Body of pancreas (tissue), 4 donors: ENCODE results near the gene ZNF816. TPM values are rescaled to one million over a fixed set of nuclear protein-coding genes. Genes with fewer than 3 reads are reported as not detected.
"Not testable (repeated sequence)": the region's sequence is repeated elsewhere in the genome, so short reads cannot be mapped to it uniquely, and the experiment has no call there.

Experiments used
- ATAC-seq: fragments of 150-250 bp; one replicate; pipeline ENCODE4 v1.9.1; 2016
- DNase-seq, 4 donors: peaks; one replicate each; pipeline ENCODE4 v3.0.0-alpha.2; 2019
- H3K27ac ChIP-seq, 4 donors: fragments of 200-600 bp; sonication (generic); 1 replicate in 3 of 4; 2 replicates in 1 of 4; pipeline versions ENCODE4 v1.5.1 to v1.6.1; 2016 to 2019; ENCODE audit warnings: mild to moderate bottlenecking in 1 of 4, mixed read lengths in 1 of 4, moderate library complexity in 1 of 4
- H3K27me3 ChIP-seq, 2 donors: fragments of 200-600 bp; sonication (generic); one replicate each; pipeline ENCODE4 v1.6.0; 2016; ENCODE audit warnings: mild to moderate bottlenecking in 1 of 2
- H3K36me3 ChIP-seq, 2 donors: fragments of 200-600 bp; sonication (generic); replicated peaks in 1 of 2; 2 replicates each; pipeline ENCODE4 v1.5.1; 2016; ENCODE audit warnings: low read depth in 2 of 2; ENCODE audit not compliant: insufficient read depth in 1 of 2
- H3K4me1 ChIP-seq: fragments of 200-600 bp; sonication (generic); one replicate; pipeline ENCODE4 v1.6.0; 2016
- H3K4me3 ChIP-seq, 2 donors: fragments of 200-600 bp; sonication (generic); 1 replicate in 1 of 2; 2 replicates in 1 of 2; pipeline ENCODE4 v1.5.1; 2016 to 2019
- H3K9me3 ChIP-seq, 3 donors: fragments of 200-600 bp; sonication (generic); 1 replicate in 2 of 3; 2 replicates in 1 of 3; pipeline ENCODE4 v1.5.1; 2016
- POLR2A ChIP-seq, 3 donors: fragments of 450-650 bp; IDR thresholded peaks; one replicate each; pipeline ENCODE4 v1.6.1; 2016; ENCODE audit warnings: antibody characterized with exemption in 3 of 3, mild to moderate bottlenecking in 2 of 3
- WGBS, 2 donors: methylation state at CpG; one replicate each; pipeline ENCODE4 v1.1.5; 2017; 5-methylcytosine and 5-hydroxymethylcytosine counted together
- intact Hi-C: fragments of 100-400 bp; cut with DNase I; formaldehyde crosslinking; loops from one replicate; pipeline ENCODE4 v1.15.1; 2023
- total RNA-seq, 2 donors: library from RNA; depleted of rRNA; stranded (reverse); fragments of >200 nt; gene quantifications; one replicate each; pipeline ENCODE4 v1.1.0, GENCODE V29; 2016
- TF ChIP-seq, protein P1 (sequence below), 7 experiments: fragments of 450-650 bp in 4 of 7; fragments of 200-600 bp in 3 of 7; sonication (generic) in 3 of 7; IDR thresholded peaks; one replicate each; pipeline ENCODE4 v1.5.1; 2016 to 2019; ENCODE audit warnings: antibody characterized with exemption in 7 of 7

ZNF816 gene
- total RNA-seq, 2 donors from 2014 or later: 4.9 to 7.5 TPM

- TF ChIP-seq, protein P1, sequence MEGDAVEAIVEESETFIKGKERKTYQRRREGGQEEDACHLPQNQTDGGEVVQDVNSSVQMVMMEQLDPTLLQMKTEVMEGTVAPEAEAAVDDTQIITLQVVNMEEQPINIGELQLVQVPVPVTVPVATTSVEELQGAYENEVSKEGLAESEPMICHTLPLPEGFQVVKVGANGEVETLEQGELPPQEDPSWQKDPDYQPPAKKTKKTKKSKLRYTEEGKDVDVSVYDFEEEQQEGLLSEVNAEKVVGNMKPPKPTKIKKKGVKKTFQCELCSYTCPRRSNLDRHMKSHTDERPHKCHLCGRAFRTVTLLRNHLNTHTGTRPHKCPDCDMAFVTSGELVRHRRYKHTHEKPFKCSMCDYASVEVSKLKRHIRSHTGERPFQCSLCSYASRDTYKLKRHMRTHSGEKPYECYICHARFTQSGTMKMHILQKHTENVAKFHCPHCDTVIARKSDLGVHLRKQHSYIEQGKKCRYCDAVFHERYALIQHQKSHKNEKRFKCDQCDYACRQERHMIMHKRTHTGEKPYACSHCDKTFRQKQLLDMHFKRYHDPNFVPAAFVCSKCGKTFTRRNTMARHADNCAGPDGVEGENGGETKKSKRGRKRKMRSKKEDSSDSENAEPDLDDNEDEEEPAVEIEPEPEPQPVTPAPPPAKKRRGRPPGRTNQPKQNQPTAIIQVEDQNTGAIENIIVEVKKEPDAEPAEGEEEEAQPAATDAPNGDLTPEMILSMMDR (IDR thresholded peaks at IDR 0.05): no peak
- no peak for TF ChIP-seq POLR2A (IDR thresholded peaks at IDR 0.05)
- peak overlapping the region in 1 of 2 donors; percentile 28 for H3K4me3 ChIP-seq
- intact Hi-C loops: no loop called here
- peak overlapping the region; percentile 55 to 93 (median 85) for H3K27ac ChIP-seq
- H3K27me3 ChIP-seq: no peaks in the 10 kb centered on the region
- ATAC-seq (peak; percentile 43), DNase-seq (peak; percentile 39 to 75 (median 58))
- 37 to 43% methylated on average over 18 of the region's 18 CpGs for WGBS, 2 donors
- no peaks in the 10 kb centered on the region for H3K9me3 ChIP-seq
- peaks cover 22% of the 10 kb centered on the region for H3K4me1 ChIP-seq
- peaks cover 0 to 5% of the 10 kb centered on the region in 2 donors for H3K36me3 ChIP-seq
Measured at GRCh38 chr19:52923778-52924593, 38.7 kb downstream of the ZNF816 start.

DNA sequence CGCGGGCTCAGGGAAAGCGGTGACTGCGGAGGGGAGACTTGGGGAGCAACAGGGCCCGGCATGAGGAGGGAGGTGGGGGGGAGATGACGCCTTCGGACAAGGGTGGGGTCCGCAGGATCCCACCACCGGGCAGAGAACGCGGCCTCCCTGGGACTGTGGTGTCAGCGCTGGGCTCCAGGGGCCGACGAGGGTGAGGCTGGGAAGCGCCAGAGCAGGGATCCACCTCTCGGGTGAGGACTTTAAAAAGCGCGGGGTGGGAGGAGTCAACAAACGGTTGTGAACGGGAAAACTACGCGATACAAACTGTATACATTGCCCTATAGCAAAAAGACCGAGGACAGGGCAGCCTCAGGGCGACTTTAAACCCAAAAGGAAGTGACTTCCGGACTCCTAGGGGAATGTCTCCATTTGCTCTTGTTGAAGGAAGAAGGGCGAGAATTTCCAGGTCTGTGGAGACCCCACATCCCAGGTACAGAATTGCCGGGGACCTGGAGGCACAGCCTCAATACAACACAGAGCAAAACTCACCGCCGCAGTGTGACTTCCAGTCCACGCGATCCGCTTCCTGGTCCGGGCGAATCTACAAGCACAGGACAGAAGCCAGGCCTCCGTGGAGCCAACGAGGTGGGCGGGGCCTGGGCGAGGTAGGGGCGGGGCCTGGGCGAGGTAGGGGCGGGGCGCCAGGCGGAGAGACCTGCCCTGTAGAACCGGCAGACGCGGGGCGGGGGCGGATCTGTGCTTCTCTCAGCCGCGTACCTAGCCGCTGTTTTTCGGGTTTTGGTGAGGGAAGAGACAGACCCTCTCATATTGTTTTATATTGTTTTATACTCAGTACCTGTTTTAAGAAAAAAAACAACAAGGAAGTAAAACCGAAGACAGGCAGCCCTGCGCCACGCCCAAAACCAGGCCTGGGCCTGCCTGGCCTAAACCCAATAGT, 39.6 kb downstream of the ZNF816 start, which contains the start of gene ZNF888:
ZNF888 (minus strand) TSS at position 588 of the 937 bp plus-strand sequence. CDS start 5,555 bp downstream, outside the sequence.
- DNase-seq: peak; percentile 90 to 93 (median 92)
- H3K4me1 ChIP-seq: peaks cover 22% of the 10 kb centered on the region
- peak; percentile 99 for ATAC-seq
- peak; percentile 42 to 79 (median 78) for TF ChIP-seq POLR2A (IDR thresholded peaks at IDR 0.05)
- TF ChIP-seq, protein P1 (IDR thresholded peaks at IDR 0.05): no peak
- H3K27ac ChIP-seq: peak within 1 kb of the TSS; percentile 55 to 93 (median 85)
- H3K36me3 ChIP-seq: peaks cover 0 to under 1% of the 10 kb centered on the region in 2 donors
- H3K4me3 ChIP-seq: peak within 1 kb of the TSS; percentile 28 to 59
- H3K9me3 ChIP-seq: no peaks in the 10 kb centered on the region
- intact Hi-C loops: no loop called here
- 1% methylated on average over 38 to 55 of the region's 55 CpGs for WGBS, 2 donors
- H3K27me3 ChIP-seq: no peaks in the 10 kb centered on the region

DNA sequence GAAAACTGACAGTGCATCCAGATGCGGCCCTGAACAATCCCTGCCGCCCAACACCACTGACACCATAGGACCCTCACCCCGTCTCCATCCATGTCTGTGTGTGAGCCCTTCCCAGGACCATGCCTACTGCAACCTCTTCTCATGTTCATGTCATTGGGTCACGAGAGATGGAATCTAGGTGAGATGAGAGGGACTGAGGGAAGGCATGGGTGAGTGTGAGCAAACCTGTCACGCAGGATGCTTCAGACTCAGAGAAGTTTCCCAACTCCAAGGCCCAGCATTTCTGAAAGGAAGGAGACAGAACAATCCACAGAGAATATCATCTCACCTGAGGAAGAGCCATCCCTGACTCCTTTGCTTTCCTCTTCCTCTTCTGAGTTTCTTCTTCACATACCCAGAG, 45.1 kb downstream of the ZNF816 start:
- Histone ChIP-seq H3K9me3 (no peaks in the 10 kb centered on the region), H3K27ac (no peak overlapping the region), H3K4me3 (no peak overlapping the region), H3K4me1 (peaks cover 12% of the 10 kb centered on the region), H3K27me3 (no peaks in the 10 kb centered on the region), H3K36me3 (peaks cover 0 to 13% of the 10 kb centered on the region in 2 donors)
- DNase-seq (no peak), ATAC-seq (no peak)
- TF ChIP-seq, protein P1 (IDR thresholded peaks at IDR 0.05): no peak
- no peak for TF ChIP-seq POLR2A (IDR thresholded peaks at IDR 0.05)
- intact Hi-C loops: no loop called here
- WGBS, 2 donors: 91 to 98% methylated on average over 5 of the region's 5 CpGs

DNA sequence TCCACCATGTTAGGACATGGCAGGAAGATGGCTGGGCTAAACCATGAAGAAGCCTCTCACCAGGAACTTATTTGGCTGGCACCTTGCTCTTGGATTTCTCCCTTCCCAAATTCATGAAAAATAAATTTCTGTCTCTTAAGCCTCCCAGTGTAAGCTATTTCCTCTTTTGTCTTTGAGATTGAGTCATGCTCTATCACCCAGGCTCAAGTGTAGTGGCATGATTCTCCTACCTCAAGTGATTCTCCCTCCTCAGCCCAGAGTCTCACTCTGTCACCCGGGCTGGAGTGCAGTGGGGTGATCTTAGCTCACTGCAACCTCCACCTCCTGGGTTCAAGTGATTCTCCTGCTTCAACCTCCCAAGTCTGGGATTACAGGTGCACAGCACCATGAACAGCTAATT, 52.0 kb downstream of the ZNF816 start:
- intact Hi-C loops: no loop called here
- H3K4me3 ChIP-seq: no peak overlapping the region
- no peaks in the 10 kb centered on the region for H3K27me3 ChIP-seq
- DNase-seq: no peak
- TF ChIP-seq POLR2A (IDR thresholded peaks at IDR 0.05): no peak
- TF ChIP-seq, protein P1 (IDR thresholded peaks at IDR 0.05): no peak
- peaks cover 0 to 7% (median 0%) of the 10 kb centered on the region in 3 donors for H3K9me3 ChIP-seq
- no peak for ATAC-seq
- no peak overlapping the region for H3K27ac ChIP-seq
- H3K36me3 ChIP-seq: peaks cover 0 to 22% of the 10 kb centered on the region in 2 donors
- 100% methylated on average over 1 of the region's 1 CpG for WGBS, 2 donors
- no peaks in the 10 kb centered on the region for H3K4me1 ChIP-seq

GRCh38 chr19:52904052-52904780, 58.5 kb downstream of the ZNF816 start:
- Histone ChIP-seq H3K36me3 (peaks cover 0 to 17% of the 10 kb centered on the region in 2 donors), H3K4me1 (peaks cover 12% of the 10 kb centered on the region), H3K27ac (peak overlapping the region; percentile 62 to 77 (median 68))
- intact Hi-C loops, H3K9me3 ChIP-seq, H3K27me3 ChIP-seq, H3K4me3 ChIP-seq: not testable (repeated sequence)
- DNase-seq (peak in 2 of 4 donors; percentile 5 to 27), ATAC-seq (peak; percentile 38)
- WGBS, 2 donors: 62 to 68% methylated on average over 7 to 15 of the region's 16 CpGs
